WERI-Rb-1 (cell line): Measurements from ENCODE around the gene GRID1.

ENCODE experiments used
- DNase-seq: peaks from one replicate; pipeline ENCODE4 v3.0.0-alpha.2; 2020
- H3K27ac ChIP-seq: fragments of 250-450 bp; sonication (Bioruptor Pico); 2 replicates; pipeline ENCODE4 v1.5.1; 2020; ENCODE audit warnings: mild to moderate bottlenecking, moderate library complexity
- H3K27me3 ChIP-seq: fragments of 250-450 bp; sonication (Bioruptor Pico); 2 replicates; pipeline ENCODE4 v1.5.1; 2021; ENCODE audit warnings: mild to moderate bottlenecking, low read depth, moderate library complexity; ENCODE audit not compliant: insufficient read depth, severe bottlenecking
- H3K36me3 ChIP-seq: fragments of 250-450 bp; sonication (Bioruptor Pico); 2 replicates; pipeline ENCODE4 v1.5.1; 2020; ENCODE audit warnings: mild to moderate bottlenecking, moderate library complexity
- H3K4me3 ChIP-seq: 2 replicates; pipeline ENCODE4 v1.5.1; 2011; ENCODE audit warnings: low read depth, mild to moderate bottlenecking, control low read depth, low read length
- H3K9me3 ChIP-seq: fragments of 250-450 bp; sonication (Bioruptor Pico); 2 replicates; pipeline ENCODE4 v1.5.1; 2021; ENCODE audit warnings: mild to moderate bottlenecking, moderate library complexity; ENCODE audit not compliant: severe bottlenecking
- CTCF ChIP-seq: IDR thresholded peaks from 2 replicates; pipeline ENCODE4 v1.5.1; 2011; ENCODE audit warnings: low read depth, mild to moderate bottlenecking, control low read depth, inconsistent platforms, low read length

The GRID1 gene

GRCh38 chr10:86152354-86152753 lies 214.2 kb downstream of the GRID1 start:
- no peak for TF ChIP-seq CTCF
- Histone ChIP-seq H3K27me3 (no peaks in the 10 kb centered on the region), H3K27ac (no peak overlapping the region), H3K9me3 (no peaks in the 10 kb centered on the region), H3K4me3 (no peak overlapping the region), H3K36me3 (no peaks in the 10 kb centered on the region)
- no peak for DNase-seq

- no peak for TF ChIP-seq CTCF
- DNase-seq: no peak
- H3K27ac ChIP-seq: no peak overlapping the region
- no peak overlapping the region for H3K4me3 ChIP-seq
- H3K36me3 ChIP-seq: no peaks in the 10 kb centered on the region
- H3K9me3 ChIP-seq: no peaks in the 10 kb centered on the region
- no peaks in the 10 kb centered on the region for H3K27me3 ChIP-seq
These were observed 215.0 kb downstream of the GRID1 start for GRCh38 chr10:86151613-86152012.

GRCh38 chr10:86149257-86149656 lies 217.3 kb downstream of the GRID1 start:
- no peak for DNase-seq
- Histone ChIP-seq H3K9me3 (no peaks in the 10 kb centered on the region), H3K27ac (no peak overlapping the region), H3K4me3 (no peak overlapping the region), H3K36me3 (no peaks in the 10 kb centered on the region), H3K27me3 (no peaks in the 10 kb centered on the region)
- no peak for TF ChIP-seq CTCF

GRCh38 chr10:86148117-86148516 lies 218.5 kb downstream of the GRID1 start:
- H3K9me3 ChIP-seq: no peaks in the 10 kb centered on the region
- no peak overlapping the region for H3K4me3 ChIP-seq
- no peaks in the 10 kb centered on the region for H3K27me3 ChIP-seq
- H3K27ac ChIP-seq: no peak overlapping the region
- H3K36me3 ChIP-seq: no peaks in the 10 kb centered on the region
- TF ChIP-seq CTCF: no peak
- DNase-seq: no peak

GRCh38 chr10:86144301-86144700 lies 222.3 kb downstream of the GRID1 start:
- no peak overlapping the region for H3K4me3 ChIP-seq
- H3K9me3 ChIP-seq: no peaks in the 10 kb centered on the region
- no peak for DNase-seq
- no peak overlapping the region for H3K27ac ChIP-seq
- H3K36me3 ChIP-seq: no peaks in the 10 kb centered on the region
- no peak for TF ChIP-seq CTCF
- H3K27me3 ChIP-seq: no peaks in the 10 kb centered on the region

- H3K9me3 ChIP-seq: no peaks in the 10 kb centered on the region
- no peak for DNase-seq
- TF ChIP-seq CTCF: no peak
These were observed 224.7 kb downstream of the GRID1 start for GRCh38 chr10:86141896-86142295.

More at GRCh38 chr10:86141896-86142295, 224.7 kb downstream of the GRID1 start:
- Histone ChIP-seq H3K27ac (no peak overlapping the region), H3K36me3 (no peaks in the 10 kb centered on the region), H3K27me3 (no peaks in the 10 kb centered on the region), H3K4me3 (no peak overlapping the region)
